Breast epithelium (tissue), 4 donors: ENCODE results near the gene TMEM107. TPM values are rescaled to one million over a fixed set of nuclear protein-coding genes. Genes with fewer than 3 reads are reported as not detected.
A peak's percentile ranks its signal among the peaks of the same experiment; 100 is the strongest.

ENCODE experiments used
- DNase-seq, 2 donors: peaks; one replicate each; pipeline ENCODE4 v3.0.0-alpha.2; 2019; ENCODE audit warnings: low spot score in 2 of 2
- H3K27ac ChIP-seq, 2 donors: fragments of 200-600 bp; sonication (generic) in 1 of 2; one replicate each; pipeline ENCODE4 v1.5.1; 2016 to 2019; ENCODE audit warnings: mild to moderate bottlenecking in 1 of 2
- H3K27me3 ChIP-seq, 2 donors: fragments of 200-600 bp; sonication (generic) in 1 of 2; one replicate each; pipeline versions ENCODE4 v1.5.1 to v1.6.0; 2017 to 2019; ENCODE audit warnings: control low read depth in 1 of 2, mild to moderate bottlenecking in 1 of 2
- H3K36me3 ChIP-seq: fragments of 200-600 bp; one replicate; pipeline ENCODE4 v1.5.1; 2019
- H3K4me1 ChIP-seq, 2 donors: fragments of 200-600 bp; sonication (generic); one replicate each; pipeline ENCODE4 v1.5.1; 2016 to 2019; ENCODE audit warnings: control low read depth in 1 of 2
- H3K4me3 ChIP-seq, 3 donors: fragments of 200-600 bp; sonication (generic); 1 replicate in 2 of 3; 2 replicates in 1 of 3; pipeline ENCODE4 v1.5.1; 2016 to 2019; ENCODE audit warnings: mild to moderate bottlenecking in 3 of 3, moderate library complexity in 2 of 3
- H3K9me3 ChIP-seq, 2 donors: fragments of 200-600 bp; sonication (generic) in 1 of 2; one replicate each; pipeline ENCODE4 v1.5.1; 2016 to 2019; ENCODE audit warnings: control low read depth in 1 of 2
- POLR2A ChIP-seq: fragments of 450-650 bp; IDR thresholded peaks from one replicate; pipeline ENCODE4 v1.6.1; 2016; ENCODE audit warnings: antibody characterized with exemption, mild to moderate bottlenecking, moderate library complexity
- POLR2AphosphoS5 ChIP-seq, 3 donors: sonication (generic); formaldehyde crosslinking; IDR thresholded peaks; one replicate each; pipeline ENCODE4 v1.6.1; 2017; ENCODE audit warnings: antibody characterized with exemption in 3 of 3
- intact Hi-C: fragments of 100-400 bp; cut with DNase I; formaldehyde crosslinking; loops from one replicate; pipeline ENCODE4 v1.15.1; 2023; ENCODE audit warnings: low total_unique reads
- total RNA-seq, 3 donors: library from RNA; depleted of rRNA; stranded (reverse); fragments of >200 nt; gene quantifications; one replicate each; pipeline ENCODE4 v1.1.0, GENCODE V29; 2016
- TF ChIP-seq, protein P1 (sequence below), 3 donors: fragments of 450-650 bp; IDR thresholded peaks; one replicate each; pipeline ENCODE4 v1.5.1; 2016 to 2017; ENCODE audit warnings: antibody characterized with exemption in 3 of 3, mild to moderate bottlenecking in 3 of 3, moderate library complexity in 3 of 3

The TMEM107 gene
- total RNA-seq, 3 donors from 2014 or later, result 15.7 to 83.1 (median 41.0) TPM

DNA sequence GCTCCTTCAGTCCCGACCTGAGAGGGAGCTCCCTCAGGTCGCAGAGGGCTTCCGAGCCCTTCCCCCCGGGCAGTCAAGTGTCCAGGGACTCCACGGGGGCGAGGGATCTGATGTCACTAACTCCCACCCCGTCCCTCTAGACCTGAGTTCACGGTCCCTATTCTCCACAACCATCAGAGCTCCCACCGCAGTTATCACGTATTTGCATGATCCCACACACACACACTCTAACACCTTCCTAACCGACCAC is 20.3 kb downstream of the TMEM107 start:
- Histone ChIP-seq H3K4me1 (peaks cover 6 to 13% of the 10 kb centered on the region in 2 donors), H3K36me3 (no peaks in the 10 kb centered on the region), H3K9me3 (no peaks in the 10 kb centered on the region), H3K4me3 (peak overlapping the region; percentile 86 to 99 (median 90)), H3K27ac (peak overlapping the region; percentile 99 to 100), H3K27me3 (no peaks in the 10 kb centered on the region)
- TF ChIP-seq POLR2A, result no peak
- TF ChIP-seq, protein P1, sequence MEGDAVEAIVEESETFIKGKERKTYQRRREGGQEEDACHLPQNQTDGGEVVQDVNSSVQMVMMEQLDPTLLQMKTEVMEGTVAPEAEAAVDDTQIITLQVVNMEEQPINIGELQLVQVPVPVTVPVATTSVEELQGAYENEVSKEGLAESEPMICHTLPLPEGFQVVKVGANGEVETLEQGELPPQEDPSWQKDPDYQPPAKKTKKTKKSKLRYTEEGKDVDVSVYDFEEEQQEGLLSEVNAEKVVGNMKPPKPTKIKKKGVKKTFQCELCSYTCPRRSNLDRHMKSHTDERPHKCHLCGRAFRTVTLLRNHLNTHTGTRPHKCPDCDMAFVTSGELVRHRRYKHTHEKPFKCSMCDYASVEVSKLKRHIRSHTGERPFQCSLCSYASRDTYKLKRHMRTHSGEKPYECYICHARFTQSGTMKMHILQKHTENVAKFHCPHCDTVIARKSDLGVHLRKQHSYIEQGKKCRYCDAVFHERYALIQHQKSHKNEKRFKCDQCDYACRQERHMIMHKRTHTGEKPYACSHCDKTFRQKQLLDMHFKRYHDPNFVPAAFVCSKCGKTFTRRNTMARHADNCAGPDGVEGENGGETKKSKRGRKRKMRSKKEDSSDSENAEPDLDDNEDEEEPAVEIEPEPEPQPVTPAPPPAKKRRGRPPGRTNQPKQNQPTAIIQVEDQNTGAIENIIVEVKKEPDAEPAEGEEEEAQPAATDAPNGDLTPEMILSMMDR (IDR thresholded peaks at IDR 0.05), result no peak
- TF ChIP-seq POLR2AphosphoS5 (IDR thresholded peaks at IDR 0.05), result no peak
- DNase-seq, result no peak
- intact Hi-C loops, result no loop called here

- Histone ChIP-seq H3K4me3 (peak overlapping the region; percentile 86 to 99 (median 90)), H3K4me1 (peaks cover 8 to 10% of the 10 kb centered on the region in 2 donors), H3K9me3 (no peaks in the 10 kb centered on the region), H3K27me3 (no peaks in the 10 kb centered on the region), H3K27ac (peak overlapping the region; percentile 99 to 100), H3K36me3 (no peaks in the 10 kb centered on the region)
- peak; percentile 67 for TF ChIP-seq POLR2A
- TF ChIP-seq POLR2AphosphoS5 (IDR thresholded peaks at IDR 0.05), result peak in 2 of 3 donors; percentile 50 to 77
- TF ChIP-seq, protein P1 (IDR thresholded peaks at IDR 0.05), result peak in 1 of 3 donors; percentile 1
- intact Hi-C loops, result no loop called here
- DNase-seq, result peak in 1 of 2 donors; percentile 90
Measured at GRCh38 chr17:8155231-8155995, 20.8 kb downstream of the TMEM107 start.

DNA sequence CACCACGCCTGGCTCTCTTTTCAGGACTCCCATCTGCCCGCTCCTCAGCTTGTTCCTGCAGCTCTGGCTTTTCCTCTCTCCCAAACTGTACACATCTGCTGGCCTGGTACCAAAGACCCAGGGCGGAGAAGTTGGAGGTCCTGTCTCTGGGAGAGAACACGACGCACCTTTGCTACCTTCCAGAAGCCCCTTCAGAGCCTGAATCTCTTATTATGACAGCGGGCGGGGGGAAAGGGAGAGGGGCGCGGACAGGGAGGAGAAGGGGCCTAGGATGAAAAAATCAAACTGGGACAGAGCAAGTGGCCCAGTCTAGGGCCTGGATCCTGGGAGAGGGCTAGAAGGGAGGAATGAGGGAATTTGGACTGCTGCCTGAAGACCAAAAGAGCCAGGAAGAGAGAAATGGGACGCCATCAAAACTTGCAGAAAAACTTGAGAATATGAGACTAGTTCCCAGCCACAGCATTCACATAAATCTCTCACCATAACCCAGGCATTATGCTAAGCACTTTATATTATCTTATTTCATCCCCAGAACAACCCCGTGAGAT is 21.5 kb downstream of the TMEM107 start:
- H3K4me3 ChIP-seq, result peak overlapping the region; percentile 86 to 99 (median 90)
- H3K36me3 ChIP-seq, result peaks cover under 1% of the 10 kb centered on the region
- peak overlapping the region; percentile 99 to 100 for H3K27ac ChIP-seq
- intact Hi-C loops, result no loop called here
- H3K27me3 ChIP-seq, result no peaks in the 10 kb centered on the region
- no peak for DNase-seq
- no peaks in the 10 kb centered on the region for H3K9me3 ChIP-seq
- TF ChIP-seq POLR2AphosphoS5 (IDR thresholded peaks at IDR 0.05) (no peak), POLR2A (no peak)
- H3K4me1 ChIP-seq, result peaks cover 10 to 13% of the 10 kb centered on the region in 2 donors

- TF ChIP-seq, protein P1 (IDR thresholded peaks at IDR 0.05), result peak in 1 of 3 donors; percentile 15
- TF ChIP-seq POLR2A (peak; percentile 34), POLR2AphosphoS5 (IDR thresholded peaks at IDR 0.05) (peak; percentile 98 to 100 (median 99))
- Histone ChIP-seq H3K4me3 (peak overlapping the region; percentile 86 to 99 (median 90)), H3K27ac (peak overlapping the region; percentile 99 to 100), H3K4me1 (peaks cover 10 to 13% of the 10 kb centered on the region in 2 donors), H3K9me3 (no peaks in the 10 kb centered on the region), H3K36me3 (peaks cover 4% of the 10 kb centered on the region), H3K27me3 (no peaks in the 10 kb centered on the region)
- peak; percentile 100 for DNase-seq
- intact Hi-C loops, result no loop called here
Measured at GRCh38 chr17:8153957-8154607, 22.1 kb downstream of the TMEM107 start.

DNA sequence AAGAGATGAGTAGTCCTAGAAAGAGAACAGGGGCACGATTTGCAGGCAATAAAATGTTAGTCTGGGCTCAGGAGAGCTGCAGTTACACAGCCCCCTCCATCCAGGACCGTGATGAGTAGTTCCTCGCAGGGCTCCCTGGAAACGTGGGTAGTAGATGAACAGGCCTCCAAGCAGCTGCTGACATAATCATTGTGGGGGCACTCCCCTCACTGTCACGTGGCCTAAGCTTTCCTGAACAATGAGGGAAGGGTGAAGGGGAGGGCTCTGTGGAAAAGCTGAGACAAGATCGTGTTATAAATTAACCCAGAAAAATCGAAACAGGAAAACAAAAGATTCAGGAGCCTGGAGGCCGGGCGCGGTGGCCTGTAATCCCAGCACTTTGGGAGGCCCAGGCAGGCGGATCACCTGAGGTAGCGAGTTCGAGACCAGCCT is 22.6 kb downstream of the TMEM107 start:
- peaks cover 6% of the 10 kb centered on the region for H3K36me3 ChIP-seq
- H3K27me3 ChIP-seq, result no peaks in the 10 kb centered on the region
- H3K27ac ChIP-seq, result peak overlapping the region; percentile 99 to 100
- DNase-seq, result peak in 1 of 2 donors; percentile 79
- H3K4me3 ChIP-seq, result peak overlapping the region; percentile 86 to 99 (median 90)
- no peaks in the 10 kb centered on the region for H3K9me3 ChIP-seq
- intact Hi-C loops, result no loop called here
- TF ChIP-seq, protein P1 (IDR thresholded peaks at IDR 0.05), result no peak
- TF ChIP-seq POLR2A (no peak), POLR2AphosphoS5 (IDR thresholded peaks at IDR 0.05) (peak; percentile 46 to 75 (median 65))
- H3K4me1 ChIP-seq, result peaks cover 10 to 13% of the 10 kb centered on the region in 2 donors
